HEK293 (cell line): ENCODE results near the gene HTR1B.

ENCODE experiments used
- BCL6B ChIP-seq: fragments of 450-650 bp; formaldehyde crosslinking; IDR thresholded peaks from 2 replicates; pipeline ENCODE4 v1.5.1; 2017; ENCODE audit warnings: missing biosample characterization, missing genetic modification characterization
- CTCF ChIP-seq: fragments of 450-650 bp; formaldehyde crosslinking; IDR thresholded peaks from 2 replicates; pipeline ENCODE4 v1.5.1; 2016; ENCODE audit warnings: missing biosample characterization, missing genetic modification characterization
- HOXA7 ChIP-seq: sonication (generic); formaldehyde crosslinking; IDR thresholded peaks from 2 replicates; pipeline ENCODE4 v1.8.1; 2022; ENCODE audit warnings: missing genetic modification reagents, borderline replicate concordance
- MYNN ChIP-seq: fragments of 450-650 bp; formaldehyde crosslinking; IDR thresholded peaks from 2 replicates; pipeline ENCODE4 v1.5.1; 2016; ENCODE audit warnings: missing biosample characterization, missing genetic modification characterization, borderline replicate concordance
- TCF7L2 ChIP-seq: IDR thresholded peaks from 2 replicates; pipeline ENCODE4 v1.6.1; 2011; ENCODE audit warnings: low read depth, mild to moderate bottlenecking, inconsistent platforms, low read length, moderate library complexity, borderline replicate concordance
- ZBTB1 ChIP-seq: fragments of 450-650 bp; formaldehyde crosslinking; IDR thresholded peaks from 2 replicates; pipeline ENCODE4 v1.5.1; 2016; ENCODE audit warnings: missing biosample characterization, missing genetic modification characterization
- ZBTB10 ChIP-seq: fragments of 450-650 bp; formaldehyde crosslinking; IDR thresholded peaks from 2 replicates; pipeline ENCODE4 v1.5.1; 2016; ENCODE audit warnings: missing biosample characterization, missing genetic modification characterization
- ZBTB49 ChIP-seq: fragments of 450-650 bp; formaldehyde crosslinking; IDR thresholded peaks from 2 replicates; pipeline ENCODE4 v1.5.1; 2016; ENCODE audit warnings: missing biosample characterization, missing genetic modification characterization, low read depth
- ZNF239 ChIP-seq: fragments of 450-650 bp; formaldehyde crosslinking; IDR thresholded peaks from 2 replicates; pipeline ENCODE4 v1.5.1; 2016; ENCODE audit warnings: missing biosample characterization, missing genetic modification characterization
- ZNF549 ChIP-seq: fragments of 450-650 bp; IDR thresholded peaks from 2 replicates; pipeline ENCODE4 v1.5.1; 2018; ENCODE audit warnings: missing biosample characterization, missing genetic modification characterization, mild to moderate bottlenecking, inconsistent platforms, moderate library complexity
- ZNF704 ChIP-seq: fragments of 450-650 bp; formaldehyde crosslinking; IDR thresholded peaks from 2 replicates; pipeline ENCODE4 v1.5.1; 2016; ENCODE audit warnings: missing biosample characterization, missing genetic modification characterization
- TF ChIP-seq, protein P1 (sequence below): fragments of 450-650 bp; IDR thresholded peaks from 2 replicates; pipeline ENCODE4 v1.5.1; 2018; ENCODE audit warnings: missing biosample characterization, missing genetic modification characterization
- TF ChIP-seq, protein P2 (sequence below): fragments of 450-650 bp; formaldehyde crosslinking; conservative IDR thresholded peaks from 2 replicates; pipeline ENCODE4 v1.5.1; 2016; ENCODE audit warnings: low read depth, missing biosample characterization, missing genetic modification characterization
- TF ChIP-seq, protein P3 (sequence below): fragments of 450-650 bp; formaldehyde crosslinking; IDR thresholded peaks from 2 replicates; pipeline ENCODE4 v1.5.1; 2016; ENCODE audit warnings: missing biosample characterization, missing genetic modification characterization

DNA sequence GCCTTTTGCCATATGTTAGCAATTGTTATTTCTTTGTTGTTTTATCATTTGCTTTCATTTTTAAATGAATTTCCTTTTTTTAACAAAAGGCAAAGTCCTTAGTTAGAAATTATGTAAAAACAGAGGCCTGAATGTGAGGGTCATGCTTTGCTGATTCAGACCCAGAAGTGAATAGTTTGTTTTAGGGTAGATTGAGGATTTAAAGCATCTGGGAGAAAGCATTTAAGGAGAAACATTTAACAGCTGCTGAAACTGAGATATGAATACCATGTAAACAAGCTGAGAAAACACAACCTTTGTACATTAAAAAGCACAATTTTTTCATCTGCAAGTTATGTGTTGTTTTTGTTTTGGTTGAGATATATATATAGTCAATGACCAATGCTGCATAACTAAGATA is 8.0 kb downstream of the HTR1B start:
- TF ChIP-seq CTCF (tag by site-specific recombination) (no peak), ZBTB10 (no peak), MYNN (tag by site-specific recombination) (no peak), ZNF704 (tag by site-specific recombination) (no peak), ZNF239 (tag by site-specific recombination) (no peak), ZBTB1 (tag by site-specific recombination) (no peak), HOXA7 (CRISPR knock-in tag) (no peak), ZNF549 (tag by site-specific recombination) (no peak), TCF7L2 (no peak), ZBTB49 (tag by site-specific recombination) (no peak), BCL6B (tag by site-specific recombination) (no peak)
- TF ChIP-seq, protein P1, sequence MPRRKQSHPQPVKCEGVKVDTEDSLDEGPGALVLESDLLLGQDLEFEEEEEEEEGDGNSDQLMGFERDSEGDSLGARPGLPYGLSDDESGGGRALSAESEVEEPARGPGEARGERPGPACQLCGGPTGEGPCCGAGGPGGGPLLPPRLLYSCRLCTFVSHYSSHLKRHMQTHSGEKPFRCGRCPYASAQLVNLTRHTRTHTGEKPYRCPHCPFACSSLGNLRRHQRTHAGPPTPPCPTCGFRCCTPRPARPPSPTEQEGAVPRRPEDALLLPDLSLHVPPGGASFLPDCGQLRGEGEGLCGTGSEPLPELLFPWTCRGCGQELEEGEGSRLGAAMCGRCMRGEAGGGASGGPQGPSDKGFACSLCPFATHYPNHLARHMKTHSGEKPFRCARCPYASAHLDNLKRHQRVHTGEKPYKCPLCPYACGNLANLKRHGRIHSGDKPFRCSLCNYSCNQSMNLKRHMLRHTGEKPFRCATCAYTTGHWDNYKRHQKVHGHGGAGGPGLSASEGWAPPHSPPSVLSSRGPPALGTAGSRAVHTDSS (tag by site-specific recombination): no peak
- TF ChIP-seq, protein P2, sequence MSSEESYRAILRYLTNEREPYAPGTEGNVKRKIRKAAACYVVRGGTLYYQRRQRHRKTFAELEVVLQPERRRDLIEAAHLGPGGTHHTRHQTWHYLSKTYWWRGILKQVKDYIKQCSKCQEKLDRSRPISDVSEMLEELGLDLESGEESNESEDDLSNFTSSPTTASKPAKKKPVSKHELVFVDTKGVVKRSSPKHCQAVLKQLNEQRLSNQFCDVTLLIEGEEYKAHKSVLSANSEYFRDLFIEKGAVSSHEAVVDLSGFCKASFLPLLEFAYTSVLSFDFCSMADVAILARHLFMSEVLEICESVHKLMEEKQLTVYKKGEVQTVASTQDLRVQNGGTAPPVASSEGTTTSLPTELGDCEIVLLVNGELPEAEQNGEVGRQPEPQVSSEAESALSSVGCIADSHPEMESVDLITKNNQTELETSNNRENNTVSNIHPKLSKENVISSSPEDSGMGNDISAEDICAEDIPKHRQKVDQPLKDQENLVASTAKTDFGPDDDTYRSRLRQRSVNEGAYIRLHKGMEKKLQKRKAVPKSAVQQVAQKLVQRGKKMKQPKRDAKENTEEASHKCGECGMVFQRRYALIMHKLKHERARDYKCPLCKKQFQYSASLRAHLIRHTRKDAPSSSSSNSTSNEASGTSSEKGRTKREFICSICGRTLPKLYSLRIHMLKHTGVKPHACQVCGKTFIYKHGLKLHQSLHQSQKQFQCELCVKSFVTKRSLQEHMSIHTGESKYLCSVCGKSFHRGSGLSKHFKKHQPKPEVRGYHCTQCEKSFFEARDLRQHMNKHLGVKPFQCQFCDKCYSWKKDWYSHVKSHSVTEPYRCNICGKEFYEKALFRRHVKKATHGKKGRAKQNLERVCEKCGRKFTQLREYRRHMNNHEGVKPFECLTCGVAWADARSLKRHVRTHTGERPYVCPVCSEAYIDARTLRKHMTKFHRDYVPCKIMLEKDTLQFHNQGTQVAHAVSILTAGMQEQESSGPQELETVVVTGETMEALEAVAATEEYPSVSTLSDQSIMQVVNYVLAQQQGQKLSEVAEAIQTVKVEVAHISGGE (tag by site-specific recombination): no peak
- TF ChIP-seq, protein P3, sequence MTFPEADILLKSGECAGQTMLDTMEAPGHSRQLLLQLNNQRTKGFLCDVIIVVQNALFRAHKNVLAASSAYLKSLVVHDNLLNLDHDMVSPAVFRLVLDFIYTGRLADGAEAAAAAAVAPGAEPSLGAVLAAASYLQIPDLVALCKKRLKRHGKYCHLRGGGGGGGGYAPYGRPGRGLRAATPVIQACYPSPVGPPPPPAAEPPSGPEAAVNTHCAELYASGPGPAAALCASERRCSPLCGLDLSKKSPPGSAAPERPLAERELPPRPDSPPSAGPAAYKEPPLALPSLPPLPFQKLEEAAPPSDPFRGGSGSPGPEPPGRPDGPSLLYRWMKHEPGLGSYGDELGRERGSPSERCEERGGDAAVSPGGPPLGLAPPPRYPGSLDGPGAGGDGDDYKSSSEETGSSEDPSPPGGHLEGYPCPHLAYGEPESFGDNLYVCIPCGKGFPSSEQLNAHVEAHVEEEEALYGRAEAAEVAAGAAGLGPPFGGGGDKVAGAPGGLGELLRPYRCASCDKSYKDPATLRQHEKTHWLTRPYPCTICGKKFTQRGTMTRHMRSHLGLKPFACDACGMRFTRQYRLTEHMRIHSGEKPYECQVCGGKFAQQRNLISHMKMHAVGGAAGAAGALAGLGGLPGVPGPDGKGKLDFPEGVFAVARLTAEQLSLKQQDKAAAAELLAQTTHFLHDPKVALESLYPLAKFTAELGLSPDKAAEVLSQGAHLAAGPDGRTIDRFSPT (tag by site-specific recombination): no peak
